H1 (cell line): ENCODE results near the gene KATNIP. TPM values are rescaled to one million over a fixed set of nuclear protein-coding genes. Genes with fewer than 3 reads are reported as not detected.

Experiments
- CTCF ChIA-PET: fragments of 300-600 bp; sonication (Branson Sonifier 250); formaldehyde crosslinking; loops from one replicate; lab custom pipeline; 2021; ENCODE audit not compliant: partially characterized antibody; lab: Charles Lee
- POLR2A ChIA-PET: fragments of 300-600 bp; sonication (Branson Sonifier 250); formaldehyde crosslinking; loops from one replicate; lab custom pipeline; 2021; ENCODE audit warnings: inconsistent platforms; ENCODE audit not compliant: partially characterized antibody; lab: Charles Lee
- DNase-seq, 2 experiments: peaks; one replicate each; pipeline versions ENCODE4 v3.0.0 to v3.0.0-alpha.2; 2010 to 2022; ENCODE audit warnings: low spot score in 2 of 2, low read depth in 1 of 2, mixed read lengths in 1 of 2
- FAIRE-seq: peaks from 2 replicates; lab custom pipeline; 2011; peaks lifted over from hg19 to GRCh38; lab: Jason Lieb, UNC
- H2AFZ ChIP-seq: 2 replicates; pipeline ENCODE4 v1.8.1; 2012; ENCODE audit warnings: low read length, inconsistent platforms
- H2AK5ac ChIP-seq: 2 replicates; pipeline ENCODE4 v1.6.1; 2013; ENCODE audit warnings: low read depth, low read length
- H2BK120ac ChIP-seq: replicated peaks from 2 replicates; pipeline ENCODE3; 2013; ENCODE audit warnings: low read depth, low read length, inconsistent platforms
- H2BK12ac ChIP-seq: 2 replicates; pipeline ENCODE4 v1.6.1; 2013; ENCODE audit warnings: low read depth, low read length
- H2BK15ac ChIP-seq: 2 replicates; pipeline ENCODE4 v1.6.1; 2013; ENCODE audit warnings: low read length
- H2BK20ac ChIP-seq: 2 replicates; pipeline ENCODE4 v1.6.1; 2013; ENCODE audit warnings: low read length
- H2BK5ac ChIP-seq: 2 replicates; pipeline ENCODE4 v1.6.1; 2013; ENCODE audit warnings: low read depth, low read length
- H3K14ac ChIP-seq: 2 replicates; pipeline ENCODE4 v1.6.1; 2013; ENCODE audit warnings: inconsistent platforms; ENCODE audit not compliant: insufficient read length
- H3K18ac ChIP-seq: 2 replicates; pipeline ENCODE4 v1.6.1; 2013; ENCODE audit warnings: low read length; ENCODE audit errors: extremely low read depth
- H3K23ac ChIP-seq: 2 replicates; pipeline ENCODE4 v1.6.1; 2013; ENCODE audit warnings: inconsistent platforms; ENCODE audit not compliant: insufficient read length
- H3K23me2 ChIP-seq: 2 replicates; pipeline ENCODE4 v1.6.1; 2013; ENCODE audit warnings: low read depth, low read length
- H3K27ac ChIP-seq: 2 replicates; pipeline ENCODE4 v1.6.1; 2011; ENCODE audit warnings: low read depth, low read length, inconsistent platforms
- H3K27me3 ChIP-seq, 4 experiments: replicated peaks in 1 of 4; 1 replicate in 1 of 4; 2 replicates in 3 of 4; pipeline versions ENCODE4 v1.6.1 to v1.8.1; 2011 to 2013; ENCODE audit warnings: low read length in 3 of 4, mild to moderate bottlenecking in 3 of 4, inconsistent platforms in 2 of 4, mixed read lengths in 2 of 4, moderate library complexity in 1 of 4; ENCODE audit not compliant: control insufficient read depth in 3 of 4, insufficient read depth in 3 of 4; ENCODE audit errors: extremely low read depth in 1 of 4
- H3K36me3 ChIP-seq, 4 experiments: 2 replicates each; pipeline versions ENCODE4 v1.6.1 to v1.8.1; 2011 to 2013; ENCODE audit warnings: mild to moderate bottlenecking in 4 of 4, low read length in 3 of 4, moderate library complexity in 2 of 4, control low read depth in 1 of 4, inconsistent platforms in 1 of 4; ENCODE audit not compliant: insufficient read depth in 4 of 4, control insufficient read depth in 2 of 4
- H3K4ac ChIP-seq: replicated peaks from 2 replicates; pipeline ENCODE3; 2013; ENCODE audit warnings: low read length, low read depth, mixed read lengths, inconsistent platforms; ENCODE audit not compliant: insufficient read length
- H3K4me1 ChIP-seq, 4 experiments: replicated peaks in 1 of 4; 1 replicate in 1 of 4; 2 replicates in 3 of 4; pipeline versions ENCODE4 v1.6.1 to v1.8.1; 2011 to 2013; ENCODE audit warnings: low read length in 3 of 4, inconsistent platforms in 2 of 4, mixed read lengths in 1 of 4; ENCODE audit not compliant: insufficient read depth in 4 of 4, control insufficient read depth in 3 of 4
- H3K4me2 ChIP-seq, 2 experiments: 2 replicates each; pipeline versions ENCODE4 v1.6.1 to v1.8.1; 2011 to 2013; ENCODE audit warnings: low read depth in 2 of 2, low read length in 2 of 2, control low read depth in 1 of 2, inconsistent platforms in 1 of 2, mild to moderate bottlenecking in 1 of 2; ENCODE audit not compliant: insufficient read depth in 1 of 2
- H3K4me3 ChIP-seq, 4 experiments: fragments of 200-600, 300-600 bp in 1 of 4; sonication (generic), shearing (Covaris generic), sonication (Bioruptor Twin) in 1 of 4; 2 replicates each; pipeline versions ENCODE4 v1.5.1 to v1.8.1; 2011 to 2016; ENCODE audit warnings: low read length in 4 of 4, low read depth in 3 of 4, control low read depth in 2 of 4, inconsistent platforms in 2 of 4, mild to moderate bottlenecking in 2 of 4, mixed read lengths in 1 of 4, moderate library complexity in 1 of 4; ENCODE audit not compliant: insufficient read depth in 2 of 4; ENCODE audit errors: extremely low read depth in 1 of 4
- H3K56ac ChIP-seq: replicated peaks from 2 replicates; pipeline ENCODE3; 2013; ENCODE audit warnings: low read depth, mild to moderate bottlenecking, mixed read lengths, low read length, inconsistent platforms; ENCODE audit not compliant: insufficient read length
- H3K79me1 ChIP-seq: 2 replicates; pipeline ENCODE4 v1.6.1; 2013; ENCODE audit warnings: low read depth, low read length, control low read depth
- H3K79me2 ChIP-seq, 2 experiments: 2 replicates each; pipeline versions ENCODE4 v1.6.1 to v1.8.1; 2012 to 2013; ENCODE audit warnings: low read length in 2 of 2, mild to moderate bottlenecking in 2 of 2, inconsistent platforms in 1 of 2; ENCODE audit not compliant: insufficient read depth in 2 of 2, control insufficient read depth in 1 of 2
- H3K9ac ChIP-seq, 4 experiments: replicated peaks in 1 of 4; 1 replicate in 1 of 4; 2 replicates in 3 of 4; pipeline versions ENCODE4 v1.6.1 to v1.8.1; 2011 to 2013; ENCODE audit warnings: low read depth in 3 of 4, low read length in 3 of 4, control low read depth in 2 of 4, mild to moderate bottlenecking in 2 of 4, moderate library complexity in 2 of 4, inconsistent platforms in 1 of 4; ENCODE audit errors: extremely low read depth in 1 of 4
- H3K9me3 ChIP-seq, 2 experiments: 2 replicates each; pipeline versions ENCODE4 v1.6.1 to v1.8.1; 2012 to 2013; ENCODE audit warnings: mild to moderate bottlenecking in 2 of 2, moderate library complexity in 2 of 2, control low read depth in 1 of 2, inconsistent platforms in 1 of 2, low read depth in 1 of 2, low read length in 1 of 2, mixed read lengths in 1 of 2; ENCODE audit not compliant: insufficient read depth in 2 of 2
- H4K20me1 ChIP-seq, 2 experiments: replicated peaks in 1 of 2; 2 replicates each; pipeline versions ENCODE3 to v1.8.1; 2011 to 2013; ENCODE audit warnings: inconsistent platforms in 2 of 2, low read length in 2 of 2, mild to moderate bottlenecking in 1 of 2; ENCODE audit not compliant: insufficient read depth in 2 of 2, control insufficient read depth in 1 of 2
- H4K5ac ChIP-seq: 2 replicates; pipeline ENCODE4 v1.6.1; 2013; ENCODE audit warnings: low read length, low read depth, mixed read lengths, inconsistent platforms; ENCODE audit not compliant: insufficient read length
- H4K8ac ChIP-seq: 2 replicates; pipeline ENCODE4 v1.8.0; 2013; ENCODE audit warnings: mild to moderate bottlenecking, moderate library complexity, low read length, inconsistent platforms; ENCODE audit not compliant: insufficient read depth; ENCODE audit errors: extremely low read depth
- H4K91ac ChIP-seq: replicated peaks from 2 replicates; pipeline ENCODE3; 2013; ENCODE audit warnings: low read length, mixed read lengths, inconsistent platforms; ENCODE audit not compliant: insufficient read length
- BRCA1 ChIP-seq: IDR thresholded peaks from 2 replicates; pipeline ENCODE4 v1.6.1; 2012; ENCODE audit warnings: low read depth, low read length, improper control_type of control experiment
- CREB1 ChIP-seq: IDR thresholded peaks from 2 replicates; pipeline ENCODE4 v1.6.1; 2012; ENCODE audit warnings: inconsistent platforms
- KDM5A ChIP-seq: fragments of 200-600 bp; IDR thresholded peaks from 2 replicates; pipeline ENCODE4 v1.7.1; 2012; ENCODE audit warnings: mild to moderate bottlenecking, low read length, inconsistent platforms, mixed read lengths
- NRF1 ChIP-seq: IDR thresholded peaks from 2 replicates; pipeline ENCODE4 v1.6.1; 2011; ENCODE audit warnings: mild to moderate bottlenecking, low read depth, low read length, improper control_type of control experiment
- POLR2AphosphoS5 ChIP-seq: IDR thresholded peaks from 2 replicates; pipeline ENCODE4 v1.6.1; 2011; ENCODE audit warnings: low read depth, low read length
- RFX5 ChIP-seq: IDR thresholded peaks from 2 replicates; pipeline ENCODE4 v1.6.1; 2011; ENCODE audit warnings: low read depth, low read length, improper control_type of control experiment, borderline replicate concordance
- SP1 ChIP-seq: IDR thresholded peaks from 2 replicates; pipeline ENCODE4 v1.6.1; 2011; ENCODE audit warnings: low read depth, low read length
- SRF ChIP-seq: IDR thresholded peaks from 2 replicates; pipeline ENCODE4 v1.6.1; 2011; ENCODE audit warnings: mild to moderate bottlenecking, low read depth, low read length, moderate library complexity
- WGBS, 2 experiments: shearing (Covaris generic) in 1 of 2; methylation state at CpG; one replicate each; pipeline versions ENCODE4 v1.1.6 to v1.1.7; 2013 to 2015; ENCODE audit warnings: low lambda C conversion rate in 2 of 2, mixed read lengths in 2 of 2, inconsistent platforms in 1 of 2, low coverage in 1 of 2, missing lambda C conversion rate in 1 of 2; ENCODE audit not compliant: insufficient replicate concordance in 2 of 2, insufficient coverage in 1 of 2, insufficient read length in 1 of 2; ENCODE audit errors: extremely low coverage in 1 of 2, missing lambda C conversion rate in 1 of 2; 5-methylcytosine and 5-hydroxymethylcytosine counted together
- polyA plus RNA-seq, 7 experiments: library from polyadenylated mRNA; depleted of rRNA in 3 of 7; stranded (reverse) in 5 of 7; unstranded in 2 of 7; fragments of >200 nt in 5 of 7; fragments of 200-250 nt in 2 of 7; gene quantifications; 1 replicate in 5 of 7; 2 replicates in 1 of 7; 4 replicates in 1 of 7; pipeline versions ENCODE4 v1.2.1 to v1.2.3, GENCODE V29; 2011 to 2013; ENCODE audit warnings: missing spikeins in 2 of 7, mixed read lengths in 2 of 7
- total RNA-seq: library from RNA; stranded (reverse); fragmentation: NEBNext Ultra II Directional; extraction: Animal tissue kit (Norgen Biotek cat#: 25700); gene quantifications from 2 replicates; pipeline ENCODE4 v1.2.1, GENCODE V29; 2021
- TF ChIP-seq, protein P1 (sequence below): IDR thresholded peaks from 2 replicates; pipeline ENCODE4 v1.6.1; 2012; ENCODE audit warnings: low read length, inconsistent platforms
- TF ChIP-seq, protein P2 (sequence below): IDR thresholded peaks from 2 replicates; pipeline ENCODE4 v1.6.1; 2012; ENCODE audit warnings: inconsistent platforms

KATNIP gene
- total and polyA plus RNA-seq, 2 of the 8 experiments (the other 6 are each of a cell fraction or from before 2014, with no cell fraction given), result 7.9 to 20.0 TPM

- Histone ChIP-seq H3K4me2 (no peak overlapping the region), H3K23me2 (no peaks in the 10 kb centered on the region), H2BK5ac (no peak overlapping the region), H4K8ac (no peak overlapping the region), H3K14ac (no peak overlapping the region), H2BK120ac (no peak overlapping the region), H3K23ac (no peak overlapping the region), H3K9me3 (no peaks in the 10 kb centered on the region), H4K91ac (no peak overlapping the region), H2AFZ (no peak overlapping the region), H3K4me1 (no peaks in the 10 kb centered on the region), H3K9ac (no peak overlapping the region), H2BK12ac (no peak overlapping the region), H3K56ac (no peak overlapping the region), H3K27me3 (no peaks in the 10 kb centered on the region), H3K4me3 (no peak overlapping the region), H4K5ac (no peak overlapping the region), H3K79me1 (no peaks in the 10 kb centered on the region; the same call in 1 of the 2 replicates), H3K18ac (no peak overlapping the region), H3K36me3 (peaks cover 3 to 18% (median 6%) of the 10 kb centered on the region in 4 experiments; a peak in 6 of 8 replicates), H2AK5ac (no peak overlapping the region), H2BK15ac (no peak overlapping the region), H3K4ac (no peak overlapping the region), H3K79me2 (no peaks in the 10 kb centered on the region), H3K27ac (no peak overlapping the region), H2BK20ac (no peak overlapping the region), H4K20me1 (peaks cover 5 to 12% of the 10 kb centered on the region in 2 experiments)
- DNase-seq (no peak), FAIRE-seq (no peak)
- POLR2A ChIA-PET, result no interaction called here
- CTCF ChIA-PET, result interaction anchor here (0.8 to 4.2 kb wide), 4 partner anchors 8 to 79 kb away, joined by 3 to 26 read pairs (median 10); no protein-coding TSS in a partner anchor
- TF ChIP-seq POLR2AphosphoS5 (no peak), NRF1 (no peak), RFX5 (no peak), KDM5A (no peak), BRCA1 (no peak), SRF (no peak), SP1 (no peak), CREB1 (no peak)
- TF ChIP-seq, protein P1, sequence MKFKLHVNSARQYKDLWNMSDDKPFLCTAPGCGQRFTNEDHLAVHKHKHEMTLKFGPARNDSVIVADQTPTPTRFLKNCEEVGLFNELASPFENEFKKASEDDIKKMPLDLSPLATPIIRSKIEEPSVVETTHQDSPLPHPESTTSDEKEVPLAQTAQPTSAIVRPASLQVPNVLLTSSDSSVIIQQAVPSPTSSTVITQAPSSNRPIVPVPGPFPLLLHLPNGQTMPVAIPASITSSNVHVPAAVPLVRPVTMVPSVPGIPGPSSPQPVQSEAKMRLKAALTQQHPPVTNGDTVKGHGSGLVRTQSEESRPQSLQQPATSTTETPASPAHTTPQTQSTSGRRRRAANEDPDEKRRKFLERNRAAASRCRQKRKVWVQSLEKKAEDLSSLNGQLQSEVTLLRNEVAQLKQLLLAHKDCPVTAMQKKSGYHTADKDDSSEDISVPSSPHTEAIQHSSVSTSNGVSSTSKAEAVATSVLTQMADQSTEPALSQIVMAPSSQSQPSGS, result no peak
- TF ChIP-seq, protein P2, sequence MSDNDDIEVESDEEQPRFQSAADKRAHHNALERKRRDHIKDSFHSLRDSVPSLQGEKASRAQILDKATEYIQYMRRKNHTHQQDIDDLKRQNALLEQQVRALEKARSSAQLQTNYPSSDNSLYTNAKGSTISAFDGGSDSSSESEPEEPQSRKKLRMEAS, result no peak
- WGBS, 2 experiments, result 92% methylated on average over 7 of the region's 7 CpGs; no CpG with 5 or more reads in 1 of the 2 experiments
These were observed 32.3 kb upstream of the KATNIP start for GRCh38 chr16:27517664-27518063.
